ENCODE data around the gene KREMEN2. TPM values are rescaled to one million over a fixed set of nuclear protein-coding genes. Genes with fewer than 3 reads are reported as not detected.

Gene KREMEN2
- polyA plus RNA-seq, 2 of the 4 experiments (the other 2 are of a cell fraction) = 0.35 to 1.5 TPM

DNA sequence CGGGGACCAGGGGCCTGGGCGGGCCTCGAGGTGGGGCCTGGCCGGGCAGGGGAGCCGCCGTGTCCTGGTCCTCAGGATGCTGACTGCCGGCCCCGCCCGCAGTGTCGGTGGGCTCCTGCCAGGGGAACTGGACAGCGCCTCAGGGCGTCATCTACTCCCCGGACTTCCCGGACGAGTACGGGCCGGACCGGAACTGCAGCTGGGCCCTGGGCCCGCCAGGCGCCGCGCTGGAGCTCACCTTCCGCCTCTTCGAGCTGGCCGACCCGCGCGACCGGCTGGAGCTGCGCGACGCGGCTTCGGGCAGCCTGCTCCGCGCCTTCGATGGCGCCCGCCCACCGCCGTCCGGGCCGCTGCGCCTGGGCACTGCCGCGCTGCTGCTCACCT, 2.7 kb downstream of the KREMEN2 start:
- Histone ChIP-seq H3K4me3 (no peak overlapping the region), H3K4me2 (no peak overlapping the region), H3K27ac (no peak overlapping the region), H3K4me1 (peaks cover 26% of the 10 kb centered on the region), H3K9me3 (no peaks in the 10 kb centered on the region)
- ChIA-PET CTCF (interaction anchor here (0.7 to 2.6 kb wide), 4 partner anchors 11 to 17 kb away, joined by 3 to 7 read pairs (median 4); no protein-coding TSS in a partner anchor), POLR2A (no interaction called here)
- TF ChIP-seq, protein P1, sequence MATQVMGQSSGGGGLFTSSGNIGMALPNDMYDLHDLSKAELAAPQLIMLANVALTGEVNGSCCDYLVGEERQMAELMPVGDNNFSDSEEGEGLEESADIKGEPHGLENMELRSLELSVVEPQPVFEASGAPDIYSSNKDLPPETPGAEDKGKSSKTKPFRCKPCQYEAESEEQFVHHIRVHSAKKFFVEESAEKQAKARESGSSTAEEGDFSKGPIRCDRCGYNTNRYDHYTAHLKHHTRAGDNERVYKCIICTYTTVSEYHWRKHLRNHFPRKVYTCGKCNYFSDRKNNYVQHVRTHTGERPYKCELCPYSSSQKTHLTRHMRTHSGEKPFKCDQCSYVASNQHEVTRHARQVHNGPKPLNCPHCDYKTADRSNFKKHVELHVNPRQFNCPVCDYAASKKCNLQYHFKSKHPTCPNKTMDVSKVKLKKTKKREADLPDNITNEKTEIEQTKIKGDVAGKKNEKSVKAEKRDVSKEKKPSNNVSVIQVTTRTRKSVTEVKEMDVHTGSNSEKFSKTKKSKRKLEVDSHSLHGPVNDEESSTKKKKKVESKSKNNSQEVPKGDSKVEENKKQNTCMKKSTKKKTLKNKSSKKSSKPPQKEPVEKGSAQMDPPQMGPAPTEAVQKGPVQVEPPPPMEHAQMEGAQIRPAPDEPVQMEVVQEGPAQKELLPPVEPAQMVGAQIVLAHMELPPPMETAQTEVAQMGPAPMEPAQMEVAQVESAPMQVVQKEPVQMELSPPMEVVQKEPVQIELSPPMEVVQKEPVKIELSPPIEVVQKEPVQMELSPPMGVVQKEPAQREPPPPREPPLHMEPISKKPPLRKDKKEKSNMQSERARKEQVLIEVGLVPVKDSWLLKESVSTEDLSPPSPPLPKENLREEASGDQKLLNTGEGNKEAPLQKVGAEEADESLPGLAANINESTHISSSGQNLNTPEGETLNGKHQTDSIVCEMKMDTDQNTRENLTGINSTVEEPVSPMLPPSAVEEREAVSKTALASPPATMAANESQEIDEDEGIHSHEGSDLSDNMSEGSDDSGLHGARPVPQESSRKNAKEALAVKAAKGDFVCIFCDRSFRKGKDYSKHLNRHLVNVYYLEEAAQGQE (IDR thresholded peaks at IDR 0.05) = no peak
- no peak for TF ChIP-seq HOXA7 (CRISPR knock-in tag; IDR thresholded peaks at IDR 0.05)
- TF ChIP-seq ZNF302 (CRISPR knock-in tag; IDR thresholded peaks at IDR 0.05) = no peak
- TF ChIP-seq BCL3 (IDR thresholded peaks at IDR 0.05) = no peak
- DNase-seq (ENCODE audit: low read depth in 1 of 2, low spot score in 1 of 2) = no peak
- FAIRE-seq = no peak
- ATAC-seq = no peak
- WGBS (ENCODE audit: missing lambda C conversion rate) = 97% methylated on average over 43 of the region's 46 CpGs

- Histone ChIP-seq H3K4me1 (peaks cover 26% of the 10 kb centered on the region), H3K4me2 (no peak overlapping the region), H3K9me3 (no peaks in the 10 kb centered on the region), H3K4me3 (no peak overlapping the region), H3K27ac (no peak overlapping the region)
- ChIA-PET CTCF (interaction anchor here (1.3 to 2.6 kb wide), 3 partner anchors 11 to 17 kb away, joined by 3 to 7 read pairs (median 6); no protein-coding TSS in a partner anchor), POLR2A (no interaction called here)
- DNase-seq (ENCODE audit: low read depth in 1 of 2, low spot score in 1 of 2) = no peak
- FAIRE-seq = no peak
- TF ChIP-seq USF2 (IDR thresholded peaks at IDR 0.05) = no peak
- no peak for TF ChIP-seq SMC3 (IDR thresholded peaks at IDR 0.05)
- TF ChIP-seq ZNF302 (CRISPR knock-in tag; IDR thresholded peaks at IDR 0.05) = no peak
- TF ChIP-seq HEYL (CRISPR knock-in tag; IDR thresholded peaks at IDR 0.05) = no peak
- TF ChIP-seq, protein P2, sequence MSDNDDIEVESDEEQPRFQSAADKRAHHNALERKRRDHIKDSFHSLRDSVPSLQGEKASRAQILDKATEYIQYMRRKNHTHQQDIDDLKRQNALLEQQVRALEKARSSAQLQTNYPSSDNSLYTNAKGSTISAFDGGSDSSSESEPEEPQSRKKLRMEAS (IDR thresholded peaks at IDR 0.05) = no peak
- no peak for TF ChIP-seq E2F6 (IDR thresholded peaks at IDR 0.05; ENCODE audit: borderline replicate concordance, low read depth)
- TF ChIP-seq, protein P3, sequence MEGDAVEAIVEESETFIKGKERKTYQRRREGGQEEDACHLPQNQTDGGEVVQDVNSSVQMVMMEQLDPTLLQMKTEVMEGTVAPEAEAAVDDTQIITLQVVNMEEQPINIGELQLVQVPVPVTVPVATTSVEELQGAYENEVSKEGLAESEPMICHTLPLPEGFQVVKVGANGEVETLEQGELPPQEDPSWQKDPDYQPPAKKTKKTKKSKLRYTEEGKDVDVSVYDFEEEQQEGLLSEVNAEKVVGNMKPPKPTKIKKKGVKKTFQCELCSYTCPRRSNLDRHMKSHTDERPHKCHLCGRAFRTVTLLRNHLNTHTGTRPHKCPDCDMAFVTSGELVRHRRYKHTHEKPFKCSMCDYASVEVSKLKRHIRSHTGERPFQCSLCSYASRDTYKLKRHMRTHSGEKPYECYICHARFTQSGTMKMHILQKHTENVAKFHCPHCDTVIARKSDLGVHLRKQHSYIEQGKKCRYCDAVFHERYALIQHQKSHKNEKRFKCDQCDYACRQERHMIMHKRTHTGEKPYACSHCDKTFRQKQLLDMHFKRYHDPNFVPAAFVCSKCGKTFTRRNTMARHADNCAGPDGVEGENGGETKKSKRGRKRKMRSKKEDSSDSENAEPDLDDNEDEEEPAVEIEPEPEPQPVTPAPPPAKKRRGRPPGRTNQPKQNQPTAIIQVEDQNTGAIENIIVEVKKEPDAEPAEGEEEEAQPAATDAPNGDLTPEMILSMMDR (IDR thresholded peaks at IDR 0.05) = no peak
- no peak for TF ChIP-seq NFE2L2 (conservative IDR thresholded peaks at IDR 0.05; ENCODE audit: low read length)
- no peak for TF ChIP-seq NR3C1 (IDR thresholded peaks at IDR 0.05)
- TF ChIP-seq KDM1A (IDR thresholded peaks at IDR 0.05; ENCODE audit: low read depth) = no peak
- no peak for TF ChIP-seq ZSCAN20 (CRISPR knock-in tag; IDR thresholded peaks at IDR 0.05)
- no peak for TF ChIP-seq ESRRA (IDR thresholded peaks at IDR 0.05; ENCODE audit: borderline replicate concordance, low read length)
- TF ChIP-seq JUNB (IDR thresholded peaks at IDR 0.05) = no peak
- TF ChIP-seq MYC (IDR thresholded peaks at IDR 0.05; ENCODE audit: borderline replicate concordance, low read length) = no peak
- TF ChIP-seq RFX5 (IDR thresholded peaks at IDR 0.05) = no peak
- TF ChIP-seq GATA3 (IDR thresholded peaks at IDR 0.05; ENCODE audit: borderline replicate concordance) = no peak
- no peak for TF ChIP-seq HOXB13 (CRISPR knock-in tag; IDR thresholded peaks at IDR 0.05; ENCODE audit: low read depth)
- no peak for TF ChIP-seq POLR2AphosphoS2 (conservative IDR thresholded peaks at IDR 0.05; ENCODE audit: low read length)
- TF ChIP-seq EP300 (IDR thresholded peaks at IDR 0.05) = no peak
- WGBS (ENCODE audit: missing lambda C conversion rate) = 95% methylated on average over 30 of the region's 51 CpGs
- no peak for ATAC-seq
Observed at GRCh38 chr16:2967211-2967631, 3.1 kb downstream of the KREMEN2 start.
